Nephron progenitor cell (in vitro differentiated cells): ENCODE results near the gene IMPG1.

Experiments used
- DNase-seq: peaks from one replicate; pipeline ENCODE4 v3.0.0; 2021
- H3K27ac Mint-ChIP-seq: 2 replicates; pipeline ENCODE4 v1.8.0; 2021; ENCODE audit warnings: mild to moderate bottlenecking, moderate library complexity, mixed read lengths
- H3K27me3 Mint-ChIP-seq: 2 replicates; pipeline ENCODE4 v1.8.0; 2021; ENCODE audit warnings: mild to moderate bottlenecking, low read depth, mixed read lengths; ENCODE audit not compliant: poor library complexity
- H3K36me3 Mint-ChIP-seq: 2 replicates; pipeline ENCODE4 v1.8.0; 2021; ENCODE audit warnings: low read depth, mixed read lengths
- H3K4me1 Mint-ChIP-seq: 2 replicates; pipeline ENCODE4 v1.8.0; 2021; ENCODE audit warnings: mixed read lengths
- H3K4me3 Mint-ChIP-seq: 2 replicates; pipeline ENCODE4 v1.8.0; 2021; ENCODE audit warnings: mild to moderate bottlenecking, moderate library complexity, mixed read lengths
- H3K9me3 Mint-ChIP-seq: 2 replicates; pipeline ENCODE4 v1.8.0; 2021; ENCODE audit warnings: mild to moderate bottlenecking, moderate library complexity, mixed read lengths
- CTCF ChIP-seq: fragments of 200-600 bp; sonication (generic); IDR thresholded peaks from 2 replicates; pipeline ENCODE4 v1.5.0; 2021; ENCODE audit warnings: antibody characterized with exemption

The IMPG1 gene

GRCh38 chr6:76000629-76001028 lies 71.8 kb downstream of the IMPG1 start:
- no peaks in the 10 kb centered on the region for H3K36me3 Mint-ChIP-seq
- no peak overlapping the region for H3K27ac Mint-ChIP-seq
- H3K27me3 Mint-ChIP-seq, result no peaks in the 10 kb centered on the region
- DNase-seq, result no peak
- H3K9me3 Mint-ChIP-seq, result no peaks in the 10 kb centered on the region
- TF ChIP-seq CTCF, result no peak
- H3K4me1 Mint-ChIP-seq, result no peaks in the 10 kb centered on the region
- H3K4me3 Mint-ChIP-seq, result no peak overlapping the region

DNA sequence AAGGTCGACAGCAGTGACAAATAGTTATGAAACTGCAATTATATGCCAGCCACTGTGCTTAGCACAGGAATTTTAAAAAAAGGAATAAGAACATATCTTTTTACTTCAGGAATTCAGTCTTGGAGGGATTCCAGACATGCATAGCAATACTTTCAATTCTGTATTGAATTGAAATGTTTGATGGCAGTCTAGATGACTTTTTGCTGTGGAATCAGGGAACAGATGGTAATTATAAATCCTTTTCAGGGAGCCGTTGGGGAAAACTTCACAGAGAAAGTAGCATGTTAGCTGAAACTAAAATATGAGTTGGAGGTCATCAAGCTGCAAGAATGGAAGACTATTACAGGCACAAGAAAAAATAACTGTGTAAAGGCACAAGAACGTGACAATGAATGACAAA lies 74.8 kb downstream of the IMPG1 start:
- no peak for DNase-seq
- no peak for TF ChIP-seq CTCF
- no peaks in the 10 kb centered on the region for H3K27me3 Mint-ChIP-seq
- H3K27ac Mint-ChIP-seq, result no peak overlapping the region
- no peaks in the 10 kb centered on the region for H3K36me3 Mint-ChIP-seq
- no peak overlapping the region for H3K4me3 Mint-ChIP-seq
- no peaks in the 10 kb centered on the region for H3K9me3 Mint-ChIP-seq
- peaks cover 16% of the 10 kb centered on the region for H3K4me1 Mint-ChIP-seq

DNA sequence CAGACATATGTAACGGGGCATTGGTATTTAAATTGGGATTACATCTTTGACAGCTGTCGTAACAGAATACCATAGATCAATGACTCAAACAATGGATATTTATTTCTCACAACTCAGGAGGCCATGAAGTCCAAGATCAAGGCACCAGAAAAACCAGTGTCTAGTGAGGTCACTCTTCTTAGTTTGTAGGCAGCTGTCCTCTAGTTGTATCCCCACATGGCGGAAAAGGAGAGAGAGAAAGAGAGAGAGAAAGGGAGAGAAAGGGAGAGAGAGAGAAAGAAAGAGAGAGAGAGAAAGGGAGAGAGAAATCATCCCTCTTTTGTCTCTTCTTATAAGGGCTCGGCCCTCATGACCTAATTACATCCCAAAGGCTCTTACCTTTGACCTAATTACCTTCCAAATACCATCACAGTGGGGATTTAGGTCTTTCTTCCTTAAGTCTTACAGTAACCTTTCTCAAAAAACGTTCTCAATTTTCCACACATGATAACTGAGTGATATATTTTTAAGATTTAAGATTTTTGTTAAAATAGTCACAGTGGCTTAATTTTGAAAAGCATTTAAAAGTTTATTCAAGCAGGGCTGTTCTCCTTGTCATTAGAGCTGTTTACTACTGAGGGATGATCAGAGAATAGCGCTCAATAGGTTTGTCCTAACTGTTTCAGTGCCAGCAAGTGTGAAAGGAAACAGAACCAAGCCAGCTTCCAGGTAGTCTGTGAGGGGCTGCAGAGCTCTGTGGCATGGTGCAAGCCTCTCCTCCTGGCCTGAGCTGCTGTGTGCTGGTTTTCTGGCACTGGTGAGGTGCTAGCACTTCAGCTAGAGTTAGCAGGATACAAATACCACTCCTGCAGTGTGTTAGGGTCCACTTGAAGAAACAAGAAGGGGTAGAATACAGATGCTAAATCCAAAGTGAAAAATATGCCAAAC lies 79.0 kb downstream of the IMPG1 start:
- H3K4me3 Mint-ChIP-seq, result no peak overlapping the region
- DNase-seq, result no peak
- H3K4me1 Mint-ChIP-seq, result peaks cover 20% of the 10 kb centered on the region
- no peak for TF ChIP-seq CTCF
- peak overlapping the region; percentile 52 for H3K27ac Mint-ChIP-seq
- no peaks in the 10 kb centered on the region for H3K9me3 Mint-ChIP-seq
- no peaks in the 10 kb centered on the region for H3K27me3 Mint-ChIP-seq
- no peaks in the 10 kb centered on the region for H3K36me3 Mint-ChIP-seq

- no peak for TF ChIP-seq CTCF
- Mint-ChIP-seq H3K27me3 (no peaks in the 10 kb centered on the region), H3K4me1 (peaks cover 20% of the 10 kb centered on the region)
These were observed 80.5 kb downstream of the IMPG1 start for GRCh38 chr6:75991941-75992340.

GRCh38 chr6:75986935-75987334 lies 85.5 kb downstream of the IMPG1 start:
- H3K27me3 Mint-ChIP-seq, result no peaks in the 10 kb centered on the region
- H3K4me3 Mint-ChIP-seq, result no peak overlapping the region
- no peak for DNase-seq
- TF ChIP-seq CTCF, result no peak
- no peaks in the 10 kb centered on the region for H3K9me3 Mint-ChIP-seq
- H3K4me1 Mint-ChIP-seq, result peaks cover 4% of the 10 kb centered on the region
- no peaks in the 10 kb centered on the region for H3K36me3 Mint-ChIP-seq
- no peak overlapping the region for H3K27ac Mint-ChIP-seq

More at GRCh38 chr6:75991941-75992340, 80.5 kb downstream of the IMPG1 start:
- H3K9me3 Mint-ChIP-seq, result no peaks in the 10 kb centered on the region
- no peak overlapping the region for H3K4me3 Mint-ChIP-seq
- DNase-seq, result no peak
- no peak overlapping the region for H3K27ac Mint-ChIP-seq
- no peaks in the 10 kb centered on the region for H3K36me3 Mint-ChIP-seq

DNA sequence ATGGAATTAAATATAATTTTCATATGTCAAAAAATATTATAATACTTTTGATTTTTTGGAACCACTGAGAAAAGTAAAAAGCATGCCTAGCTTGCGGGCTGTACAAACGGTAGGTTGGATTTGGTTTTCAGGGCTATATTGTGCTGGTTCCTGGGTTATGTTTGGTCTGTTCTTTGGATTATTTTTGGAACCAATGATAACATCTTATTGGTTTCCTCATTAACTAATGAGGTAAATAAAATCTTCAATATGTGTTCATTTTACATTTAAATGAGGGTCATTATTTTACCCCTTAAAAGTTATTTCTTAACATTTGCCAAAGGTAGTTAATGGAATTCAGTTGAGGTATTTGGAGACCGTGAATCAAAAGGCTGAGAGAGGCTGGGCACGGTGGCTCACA lies 96.6 kb downstream of the IMPG1 start:
- Mint-ChIP-seq H3K9me3 (no peaks in the 10 kb centered on the region), H3K4me3 (no peak overlapping the region), H3K27me3 (no peaks in the 10 kb centered on the region), H3K36me3 (no peaks in the 10 kb centered on the region), H3K4me1 (no peaks in the 10 kb centered on the region), H3K27ac (no peak overlapping the region)
- no peak for DNase-seq
- TF ChIP-seq CTCF, result no peak
